HUES64 (cell line): ENCODE data around the gene CENPB.

Experiments used
- H3K27ac ChIP-seq: 2 replicates; pipeline ENCODE4 v1.7.0; 2013; ENCODE audit warnings: low read depth, low read length, inconsistent platforms
- H3K27me3 ChIP-seq: 2 replicates; pipeline ENCODE4 v1.6.1; 2013; ENCODE audit warnings: mild to moderate bottlenecking, low read length; ENCODE audit not compliant: insufficient read depth
- H3K36me3 ChIP-seq: 2 replicates; pipeline ENCODE4 v1.6.1; 2013; ENCODE audit warnings: mild to moderate bottlenecking, low read length; ENCODE audit not compliant: insufficient read depth
- H3K4me1 ChIP-seq: 2 replicates; pipeline ENCODE4 v1.6.1; 2013; ENCODE audit warnings: mild to moderate bottlenecking, low read length, moderate library complexity; ENCODE audit not compliant: insufficient read depth
- H3K4me3 ChIP-seq: 2 replicates; pipeline ENCODE4 v1.5.1; 2013; ENCODE audit warnings: mild to moderate bottlenecking, low read length, moderate library complexity
- H3K9ac ChIP-seq: 2 replicates; pipeline ENCODE4 v1.6.1; 2013; ENCODE audit warnings: mild to moderate bottlenecking, low read depth, low read length
- H3K9me3 ChIP-seq: 2 replicates; pipeline ENCODE4 v1.6.1; 2013; ENCODE audit warnings: low read depth, low read length; ENCODE audit not compliant: insufficient read depth
- WGBS: fragments of 150-250, 120-280 bp; methylation state at CpG from one replicate; pipeline ENCODE4 v1.1.7; 2013; ENCODE audit warnings: missing lambda C conversion rate; 5-methylcytosine and 5-hydroxymethylcytosine counted together

CENPB gene

GRCh38 chr20:3753501-3754275 lies 32.9 kb downstream of the CENPB start:
- Histone ChIP-seq H3K9me3 (no peaks in the 10 kb centered on the region), H3K9ac (no peak overlapping the region), H3K4me1 (0 out of 2 replicates have a peak, but pooled peaks cover 7% of the 10 kb centered on the region), H3K4me3 (no peak overlapping the region), H3K27me3 (peaks cover 43% of the 10 kb centered on the region), H3K27ac (no peak overlapping the region), H3K36me3 (peaks cover 33% of the 10 kb centered on the region)
- 93% methylated on average over 21 of the region's 26 CpGs for WGBS

GRCh38 chr20:3753098-3753497 lies 33.4 kb downstream of the CENPB start:
- Histone ChIP-seq H3K27me3 (peaks cover 48% of the 10 kb centered on the region), H3K9me3 (no peaks in the 10 kb centered on the region), H3K4me3 (no peak overlapping the region), H3K9ac (no peak overlapping the region), H3K4me1 (0 out of 2 replicates have a peak, but pooled peaks cover 7% of the 10 kb centered on the region), H3K27ac (no peak overlapping the region), H3K36me3 (peaks cover 27% of the 10 kb centered on the region)
- WGBS: 31% methylated on average over 4 of the region's 4 CpGs

GRCh38 chr20:3752386-3752759 lies 34.2 kb downstream of the CENPB start:
- 28% methylated on average over 13 of the region's 13 CpGs for WGBS
- Histone ChIP-seq H3K27ac (no peak overlapping the region), H3K9ac (no peak overlapping the region), H3K4me3 (peak overlapping the region; percentile 60), H3K9me3 (no peaks in the 10 kb centered on the region), H3K36me3 (peaks cover 21% of the 10 kb centered on the region), H3K4me1 (0 out of 2 replicates have a peak, but pooled peaks cover 7% of the 10 kb centered on the region), H3K27me3 (peaks cover 50% of the 10 kb centered on the region)

GRCh38 chr20:3751675-3752385 lies 34.7 kb downstream of the CENPB start:
- 0 out of 2 replicates have a peak, but pooled peaks cover 7% of the 10 kb centered on the region for H3K4me1 ChIP-seq
- WGBS: 4% methylated on average over 95 of the region's 95 CpGs
- no peaks in the 10 kb centered on the region for H3K9me3 ChIP-seq
- peak overlapping the region; percentile 32; the same call in 1 of the 2 replicates for H3K9ac ChIP-seq
- peaks cover 51% of the 10 kb centered on the region for H3K27me3 ChIP-seq
- H3K27ac ChIP-seq: no peak overlapping the region; the same call in 1 of the 2 replicates
- H3K36me3 ChIP-seq: peaks cover 17% of the 10 kb centered on the region
- H3K4me3 ChIP-seq: peak overlapping the region; percentile 60

GRCh38 chr20:3751305-3751674 lies 35.2 kb downstream of the CENPB start:
- Histone ChIP-seq H3K4me1 (0 out of 2 replicates have a peak, but pooled peaks cover 7% of the 10 kb centered on the region), H3K27ac (no peak overlapping the region), H3K9ac (peak overlapping the region; percentile 32; the same call in 1 of the 2 replicates), H3K27me3 (peaks cover 51% of the 10 kb centered on the region), H3K4me3 (peak overlapping the region; percentile 60), H3K36me3 (peaks cover 14% of the 10 kb centered on the region), H3K9me3 (no peaks in the 10 kb centered on the region)
- 19% methylated on average over 31 of the region's 31 CpGs for WGBS

- H3K9me3 ChIP-seq: no peaks in the 10 kb centered on the region
- H3K27me3 ChIP-seq: peaks cover 51% of the 10 kb centered on the region
- peak overlapping the region; percentile 48 for H3K4me3 ChIP-seq
- H3K36me3 ChIP-seq: peaks cover 4% of the 10 kb centered on the region; the same call in 1 of the 2 replicates
- H3K9ac ChIP-seq: no peak overlapping the region; the same call in 1 of the 2 replicates
- 13% methylated on average over 72 of the region's 72 CpGs for WGBS
- H3K27ac ChIP-seq: no peak overlapping the region
- 0 out of 2 replicates have a peak, but pooled peaks cover 7% of the 10 kb centered on the region for H3K4me1 ChIP-seq
These were observed 36.6 kb downstream of the CENPB start for GRCh38 chr20:3749689-3750531.

GRCh38 chr20:3749087-3749688 lies 37.4 kb downstream of the CENPB start:
- no peaks in the 10 kb centered on the region for H3K9me3 ChIP-seq
- no peaks in the 10 kb centered on the region for H3K36me3 ChIP-seq
- peaks cover 56% of the 10 kb centered on the region for H3K27me3 ChIP-seq
- WGBS: 84% methylated on average over 23 of the region's 24 CpGs
- H3K9ac ChIP-seq: no peak overlapping the region; the same call in 1 of the 2 replicates
- H3K4me1 ChIP-seq: peaks cover 7% of the 10 kb centered on the region; the same call in 1 of the 2 replicates
- no peak overlapping the region for H3K27ac ChIP-seq
- peak overlapping the region; percentile 48 for H3K4me3 ChIP-seq

- Histone ChIP-seq H3K4me3 (no peak overlapping the region), H3K9me3 (no peaks in the 10 kb centered on the region), H3K36me3 (no peaks in the 10 kb centered on the region), H3K27ac (no peak overlapping the region), H3K9ac (no peak overlapping the region), H3K4me1 (peaks cover 7% of the 10 kb centered on the region; the same call in 1 of the 2 replicates), H3K27me3 (peaks cover 56% of the 10 kb centered on the region)
- 90% methylated on average over 16 of the region's 16 CpGs for WGBS
These were observed 38.5 kb downstream of the CENPB start for GRCh38 chr20:3748073-3748472.

- no peaks in the 10 kb centered on the region for H3K9me3 ChIP-seq
- no peak overlapping the region for H3K4me3 ChIP-seq
- 82% methylated on average over 1 of the region's 2 CpGs for WGBS
- no peak overlapping the region for H3K27ac ChIP-seq
- H3K4me1 ChIP-seq: peaks cover 3% of the 10 kb centered on the region; the same call in 1 of the 2 replicates
- no peaks in the 10 kb centered on the region for H3K36me3 ChIP-seq
- peaks cover 51% of the 10 kb centered on the region for H3K27me3 ChIP-seq
- no peak overlapping the region for H3K9ac ChIP-seq
These were observed 39.1 kb downstream of the CENPB start for GRCh38 chr20:3747471-3747870.

- Histone ChIP-seq H3K27ac (no peak overlapping the region), H3K36me3 (no peaks in the 10 kb centered on the region), H3K9me3 (no peaks in the 10 kb centered on the region), H3K4me1 (no peaks in the 10 kb centered on the region; the same call in 1 of the 2 replicates), H3K9ac (no peak overlapping the region), H3K27me3 (peaks cover 33% of the 10 kb centered on the region), H3K4me3 (peak overlapping the region; percentile 54)
- 87% methylated on average over 11 of the region's 11 CpGs for WGBS
These were observed 40.8 kb downstream of the CENPB start for GRCh38 chr20:3745686-3746173.
